ENCODE results near the gene RAPGEF1. TPM values are rescaled to one million over a fixed set of nuclear protein-coding genes. Genes with fewer than 3 reads are reported as not detected.

The RAPGEF1 gene
- total and polyA plus RNA-seq, 2 experiments from 2014 or later, result 26.2 to 29.7 TPM

DNA sequence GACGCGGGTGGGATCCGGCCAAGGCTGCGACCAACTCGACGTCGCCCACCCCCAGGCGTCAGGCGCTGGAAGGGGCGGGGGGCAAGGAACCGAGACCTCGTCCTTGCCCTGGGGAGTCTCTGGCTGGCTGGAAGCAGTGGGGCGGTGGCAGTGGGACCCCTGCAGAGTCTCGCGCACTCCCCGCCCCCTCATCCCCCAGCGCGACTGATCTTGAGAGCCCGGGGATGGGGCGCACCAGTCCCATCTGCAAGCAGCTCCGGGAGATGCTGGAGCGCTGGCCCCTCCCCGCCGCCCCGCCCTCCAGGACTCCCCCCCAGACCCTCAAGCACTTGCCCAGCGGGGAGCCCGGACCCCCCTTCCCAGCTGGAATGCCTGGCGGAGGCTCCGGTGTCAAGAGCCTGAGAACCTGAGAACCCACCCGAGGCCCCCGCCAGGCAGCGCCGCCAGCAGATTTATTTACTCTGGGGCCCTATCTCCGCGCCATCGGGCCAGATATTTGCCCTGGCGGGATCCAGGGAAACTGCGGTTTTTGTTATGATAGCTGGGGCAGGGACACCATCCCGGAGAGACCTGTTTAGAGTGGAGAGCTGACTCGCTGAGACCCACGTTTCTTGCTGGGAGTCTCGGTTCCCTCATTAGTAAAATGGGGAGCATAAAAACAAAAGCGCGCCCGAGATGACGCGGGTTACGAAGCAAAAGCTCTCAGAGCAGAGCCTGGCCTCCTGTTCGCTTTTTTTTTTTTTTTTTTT, 193.4 kb downstream of the RAPGEF1 start:
- Histone ChIP-seq H3K4me2 (peak overlapping the region; percentile 68), H3K27me3 (no peaks in the 10 kb centered on the region), H3K27ac (no peak overlapping the region), H3K9me2 (replicated peaks; ENCODE audit: insufficient read depth) (no peaks in the 10 kb centered on the region), H4K20me1 (ENCODE audit: insufficient read depth, poor library complexity, severe bottlenecking) (no peaks in the 10 kb centered on the region), H3K4me1 (ENCODE audit: insufficient read depth) (no peaks in the 10 kb centered on the region), H2AFZ (no peak overlapping the region), H3K4me3 (no peak overlapping the region), H3K36me3 (replicated peaks; ENCODE audit: insufficient read depth, low read depth) (no peaks in the 10 kb centered on the region), H3K9me3 (ENCODE audit: low read depth) (peaks cover 9% of the 10 kb centered on the region), H3K79me2 (no peaks in the 10 kb centered on the region)
- no peak for DNase-seq (ENCODE audit: low spot score)
- TF ChIP-seq, protein P1, sequence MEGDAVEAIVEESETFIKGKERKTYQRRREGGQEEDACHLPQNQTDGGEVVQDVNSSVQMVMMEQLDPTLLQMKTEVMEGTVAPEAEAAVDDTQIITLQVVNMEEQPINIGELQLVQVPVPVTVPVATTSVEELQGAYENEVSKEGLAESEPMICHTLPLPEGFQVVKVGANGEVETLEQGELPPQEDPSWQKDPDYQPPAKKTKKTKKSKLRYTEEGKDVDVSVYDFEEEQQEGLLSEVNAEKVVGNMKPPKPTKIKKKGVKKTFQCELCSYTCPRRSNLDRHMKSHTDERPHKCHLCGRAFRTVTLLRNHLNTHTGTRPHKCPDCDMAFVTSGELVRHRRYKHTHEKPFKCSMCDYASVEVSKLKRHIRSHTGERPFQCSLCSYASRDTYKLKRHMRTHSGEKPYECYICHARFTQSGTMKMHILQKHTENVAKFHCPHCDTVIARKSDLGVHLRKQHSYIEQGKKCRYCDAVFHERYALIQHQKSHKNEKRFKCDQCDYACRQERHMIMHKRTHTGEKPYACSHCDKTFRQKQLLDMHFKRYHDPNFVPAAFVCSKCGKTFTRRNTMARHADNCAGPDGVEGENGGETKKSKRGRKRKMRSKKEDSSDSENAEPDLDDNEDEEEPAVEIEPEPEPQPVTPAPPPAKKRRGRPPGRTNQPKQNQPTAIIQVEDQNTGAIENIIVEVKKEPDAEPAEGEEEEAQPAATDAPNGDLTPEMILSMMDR (IDR thresholded peaks at IDR 0.05; ENCODE audit: poor library complexity), result no peak
- TF ChIP-seq EZH2 (IDR thresholded peaks at IDR 0.05; ENCODE audit: borderline replicate concordance) (no peak), EZH2phosphoT487 (IDR thresholded peaks at IDR 0.05; ENCODE audit: low read depth, severe bottlenecking, unreplicated experiment) (no peak)
- 64% methylated on average over 20 of the region's 49 CpGs for WGBS (ENCODE audit: low lambda C conversion rate, missing lambda C conversion rate)

- TF ChIP-seq EZH2 (IDR thresholded peaks at IDR 0.05; ENCODE audit: borderline replicate concordance), result no peak
- TF ChIP-seq, protein P1 (IDR thresholded peaks at IDR 0.05; ENCODE audit: poor library complexity), result no peak
- no peak for TF ChIP-seq EZH2phosphoT487 (IDR thresholded peaks at IDR 0.05; ENCODE audit: low read depth, severe bottlenecking, unreplicated experiment)
- no peaks in the 10 kb centered on the region for H3K9me2 ChIP-seq (replicated peaks; ENCODE audit: insufficient read depth)
- no peak overlapping the region for H2AFZ ChIP-seq
- no peaks in the 10 kb centered on the region for H4K20me1 ChIP-seq (ENCODE audit: insufficient read depth, poor library complexity, severe bottlenecking)
- no peaks in the 10 kb centered on the region for H3K4me1 ChIP-seq (ENCODE audit: insufficient read depth)
- H3K79me2 ChIP-seq, result no peaks in the 10 kb centered on the region
- no peak overlapping the region for H3K4me3 ChIP-seq
- DNase-seq (ENCODE audit: low spot score), result no peak
- no peaks in the 10 kb centered on the region for H3K27me3 ChIP-seq
- no peak overlapping the region for H3K27ac ChIP-seq
- peaks cover 9% of the 10 kb centered on the region for H3K9me3 ChIP-seq (ENCODE audit: low read depth)
- peak overlapping the region; percentile 68 for H3K4me2 ChIP-seq
- 82% methylated on average over 14 of the region's 30 CpGs for WGBS (ENCODE audit: low lambda C conversion rate, missing lambda C conversion rate)
- no peaks in the 10 kb centered on the region for H3K36me3 ChIP-seq (replicated peaks; ENCODE audit: insufficient read depth, low read depth)
Measured at GRCh38 chr9:131545786-131546335, 194.0 kb downstream of the RAPGEF1 start.

DNA sequence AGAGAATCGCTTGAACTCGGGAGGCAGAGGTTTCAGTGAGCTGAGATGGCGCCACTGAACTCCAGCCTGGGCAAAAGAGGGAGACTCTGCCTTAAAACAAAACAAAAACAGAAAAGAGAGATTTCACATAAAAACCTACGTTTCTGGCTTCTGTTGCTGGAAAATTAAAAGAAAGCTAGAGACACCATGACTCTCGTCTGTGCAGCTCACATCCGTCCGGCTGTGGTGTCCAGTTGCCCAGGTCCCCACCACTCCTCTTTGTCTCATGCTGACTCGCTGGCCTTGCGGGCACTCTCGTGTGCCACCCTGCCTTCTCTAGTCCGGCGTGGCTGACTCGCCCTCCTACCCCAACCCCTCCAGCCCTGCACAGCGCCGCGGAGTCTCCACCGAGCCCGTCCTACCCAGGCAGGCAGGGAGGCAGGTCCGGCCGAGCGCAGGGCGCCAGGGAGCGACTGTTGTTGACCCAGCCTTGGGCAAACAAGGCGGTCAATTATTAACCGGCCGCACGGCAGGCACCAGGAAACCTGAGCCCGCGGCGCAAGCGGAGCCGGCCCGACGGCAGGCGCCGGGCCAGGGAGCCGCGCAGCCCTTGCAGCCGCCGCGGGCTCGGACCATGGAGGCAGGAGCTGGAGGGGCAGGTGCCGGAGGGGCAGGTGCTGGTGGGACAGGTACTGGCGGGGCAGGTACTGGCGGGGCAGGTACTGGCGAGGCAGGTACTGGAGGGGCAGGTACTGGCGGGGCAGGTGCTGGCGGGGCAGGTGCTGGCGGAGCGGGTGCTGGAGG, 194.7 kb downstream of the RAPGEF1 start, which contains the start of gene PRRT1B:
PRRT1B (plus strand) TSS at position 521 of the 783 bp plus-strand sequence; CDS start at position 614, 93 bp downstream.
- Histone ChIP-seq H3K27ac (no peak within 1 kb of the TSS), H3K4me1 (ENCODE audit: insufficient read depth) (no peaks in the 10 kb centered on the region), H3K9me3 (ENCODE audit: low read depth) (peaks cover 9% of the 10 kb centered on the region), H3K9me2 (replicated peaks; ENCODE audit: insufficient read depth) (no peaks in the 10 kb centered on the region), H3K36me3 (replicated peaks; ENCODE audit: insufficient read depth, low read depth) (no peaks in the 10 kb centered on the region), H3K4me3 (no peak within 1 kb of the TSS), H2AFZ (no peak within 1 kb of the TSS), H3K79me2 (no peaks in the 10 kb centered on the region), H4K20me1 (ENCODE audit: insufficient read depth, poor library complexity, severe bottlenecking) (no peaks in the 10 kb centered on the region), H3K4me2 (peak within 1 kb of the TSS; percentile 68), H3K27me3 (no peaks in the 10 kb centered on the region)
- DNase-seq (ENCODE audit: low spot score), result peak; percentile 75
- WGBS (ENCODE audit: low lambda C conversion rate, missing lambda C conversion rate), result 76% methylated on average over 45 of the region's 50 CpGs
- TF ChIP-seq EZH2phosphoT487 (IDR thresholded peaks at IDR 0.05; ENCODE audit: low read depth, severe bottlenecking, unreplicated experiment) (no peak), EZH2 (IDR thresholded peaks at IDR 0.05; ENCODE audit: borderline replicate concordance) (no peak)
- TF ChIP-seq, protein P1 (IDR thresholded peaks at IDR 0.05; ENCODE audit: poor library complexity), result no peak

All from hepatocyte (in vitro differentiated cells).